Subcutaneous adipose tissue (tissue), 4 donors: Measurements from ENCODE around the gene LYRM4. TPM values are rescaled to one million over a fixed set of nuclear protein-coding genes. Genes with fewer than 3 reads are reported as not detected.

Source experiments
- CTCF ChIP-seq: fragments of 450-650 bp; IDR thresholded peaks from one replicate; pipeline ENCODE4 v1.5.1; 2016; ENCODE audit warnings: low read depth, mild to moderate bottlenecking, control low read depth, antibody characterized with exemption, moderate library complexity
- total RNA-seq, 4 donors: library from RNA; depleted of rRNA; stranded (reverse); fragments of >200 nt; gene quantifications; one replicate each; pipeline ENCODE4 v1.1.0, GENCODE V29; 2016

LYRM4 gene
- total RNA-seq, 4 donors from 2014 or later: 22.2 to 25.8 (median 25.1) TPM

GRCh38 chr6:5081955-5082354 is 178.8 kb downstream of the LYRM4 start:
- no peak for TF ChIP-seq CTCF

- no peak for TF ChIP-seq CTCF
These were observed 179.6 kb downstream of the LYRM4 start for GRCh38 chr6:5081182-5081581.

GRCh38 chr6:5080574-5080973 is 180.2 kb downstream of the LYRM4 start:
- TF ChIP-seq CTCF: no peak

GRCh38 chr6:5079692-5080091 is 181.1 kb downstream of the LYRM4 start:
- no peak for TF ChIP-seq CTCF

GRCh38 chr6:5078121-5078669 is 182.6 kb downstream of the LYRM4 start:
- TF ChIP-seq CTCF: no peak

- TF ChIP-seq CTCF: no peak
These were observed 183.8 kb downstream of the LYRM4 start for GRCh38 chr6:5076931-5077330.

GRCh38 chr6:5073992-5074391 is 186.8 kb downstream of the LYRM4 start:
- TF ChIP-seq CTCF: no peak
